Fibroblast of lung (primary cell): ENCODE measurements around the gene MYO7A.

Experiments
- EZH2 ChIP-seq: IDR thresholded peaks from 2 replicates; pipeline ENCODE4 v1.5.1; 2012; ENCODE audit warnings: low read length, control low read depth, mild to moderate bottlenecking; ENCODE audit errors: missing control alignments
- TF ChIP-seq, protein P1 (sequence below), 2 donors: IDR thresholded peaks in 1 of 2; conservative IDR thresholded peaks in 1 of 2; 1 replicate in 1 of 2; 2 replicates in 1 of 2; pipeline ENCODE4 v1.5.1; 2011 to 2012; ENCODE audit warnings: low read length in 2 of 2, control low read depth in 1 of 2, inconsistent platforms in 1 of 2, low read depth in 1 of 2, mild to moderate bottlenecking in 1 of 2

DNA sequence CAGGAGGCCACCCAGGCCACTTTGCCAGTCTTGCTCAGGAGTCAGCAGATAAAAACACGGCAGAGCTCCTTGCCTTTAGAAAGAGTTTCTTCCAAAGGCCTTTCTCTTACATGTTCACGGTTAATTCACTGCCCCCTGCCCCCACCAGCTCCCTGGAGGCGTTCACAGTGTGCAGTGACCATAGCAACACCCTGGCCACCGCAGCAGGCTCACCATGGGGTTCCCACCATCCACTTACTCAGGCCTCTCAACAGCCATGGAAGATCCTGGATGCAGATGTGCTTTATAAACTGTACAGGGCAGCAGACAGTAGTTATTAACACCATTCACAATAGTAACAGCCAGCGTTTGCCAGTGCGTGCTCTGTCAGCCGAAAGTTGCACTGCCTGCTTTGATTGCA is 10.6 kb upstream of the MYO7A start:
- TF ChIP-seq, protein P1, sequence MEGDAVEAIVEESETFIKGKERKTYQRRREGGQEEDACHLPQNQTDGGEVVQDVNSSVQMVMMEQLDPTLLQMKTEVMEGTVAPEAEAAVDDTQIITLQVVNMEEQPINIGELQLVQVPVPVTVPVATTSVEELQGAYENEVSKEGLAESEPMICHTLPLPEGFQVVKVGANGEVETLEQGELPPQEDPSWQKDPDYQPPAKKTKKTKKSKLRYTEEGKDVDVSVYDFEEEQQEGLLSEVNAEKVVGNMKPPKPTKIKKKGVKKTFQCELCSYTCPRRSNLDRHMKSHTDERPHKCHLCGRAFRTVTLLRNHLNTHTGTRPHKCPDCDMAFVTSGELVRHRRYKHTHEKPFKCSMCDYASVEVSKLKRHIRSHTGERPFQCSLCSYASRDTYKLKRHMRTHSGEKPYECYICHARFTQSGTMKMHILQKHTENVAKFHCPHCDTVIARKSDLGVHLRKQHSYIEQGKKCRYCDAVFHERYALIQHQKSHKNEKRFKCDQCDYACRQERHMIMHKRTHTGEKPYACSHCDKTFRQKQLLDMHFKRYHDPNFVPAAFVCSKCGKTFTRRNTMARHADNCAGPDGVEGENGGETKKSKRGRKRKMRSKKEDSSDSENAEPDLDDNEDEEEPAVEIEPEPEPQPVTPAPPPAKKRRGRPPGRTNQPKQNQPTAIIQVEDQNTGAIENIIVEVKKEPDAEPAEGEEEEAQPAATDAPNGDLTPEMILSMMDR (conservative IDR thresholded peaks at IDR 0.05 in 1 of 2, IDR thresholded peaks at IDR 0.05 in 1 of 2; ENCODE audit: low read depth in 1 of 2, low read length in 2 of 2): no peak
- TF ChIP-seq EZH2: no peak
